ENCODE data around the gene TIMM44.

- TF ChIP-seq EP300 (IDR thresholded peaks at IDR 0.05) = no peak
- no peak for TF ChIP-seq POLR2A (IDR thresholded peaks at IDR 0.05)
Measured at GRCh38 chr19:7962644-7963268, 19.3 kb upstream of the TIMM44 start.

Data from sigmoid colon (tissue), 4 donors.